ENCODE results near the gene HOXA5. TPM values are rescaled to one million over a fixed set of nuclear protein-coding genes. Genes with fewer than 3 reads are reported as not detected.

The HOXA5 gene
- total and polyA plus RNA-seq, 5 donors = 0.17 to 0.43 TPM; not detected in 3

Small RNAs within 50 kb of the gene (microRNA-seq; reads per million reads assigned to microRNA genes)
- gene MIR196B = 5.0 to 11.2 reads per million in 2 donors

Other genes with a start within 250 kb of the HOXA5 start
- under 1 TPM in 2 of 4 donors, not detected in 2; 0.15 to 0.29 TPM for gene HOXA1, start 47.7 kb downstream of the HOXA5 start, total RNA-seq
- gene HOXA1, start 47.7 kb downstream of the HOXA5 start, polyA plus RNA-seq = 0.14 TPM
- under 1 TPM in 3 of 4 donors, not detected in 1; 0.12 to 0.60 (median 0.37) TPM for gene HOXA2, start 41.0 kb downstream of the HOXA5 start, total RNA-seq
- 0.36 TPM for gene HOXA2, start 41.0 kb downstream of the HOXA5 start, polyA plus RNA-seq
- gene HOXA4, start 12.9 kb downstream of the HOXA5 start, total RNA-seq = 1 to 10 TPM in 2 of 4 donors, under 1 TPM in 2; 0.12 to 2.2 (median 1.1) TPM
- 3.3 TPM for gene HOXA4, start 12.9 kb downstream of the HOXA5 start, polyA plus RNA-seq
- gene HOXA6, start 4.1 kb upstream of the HOXA5 start, total RNA-seq = not detected
- gene HOXA6, start 4.1 kb upstream of the HOXA5 start, polyA plus RNA-seq = not detected
- 1 to 10 TPM in 1 of 4 donors, under 1 TPM in 3; 0.28 to 1.3 (median 0.43) TPM for gene HOXA3, start 8.9 kb upstream of the HOXA5 start, total RNA-seq
- gene HOXA3, start 8.9 kb upstream of the HOXA5 start, polyA plus RNA-seq = 1.0 TPM
- gene HOXA7, start 13.0 kb upstream of the HOXA5 start, total RNA-seq = not detected
- 0.11 TPM for gene HOXA7, start 13.0 kb upstream of the HOXA5 start, polyA plus RNA-seq
- gene HOXA9, start 21.9 kb upstream of the HOXA5 start, total RNA-seq = not detected
- not detected for gene HOXA9, start 21.9 kb upstream of the HOXA5 start, polyA plus RNA-seq
- gene HOXA10, start 30.6 kb upstream of the HOXA5 start, total RNA-seq = not detected
- not detected for gene HOXA10, start 30.6 kb upstream of the HOXA5 start, polyA plus RNA-seq
- not detected for gene HOXA11, start 41.6 kb upstream of the HOXA5 start, total RNA-seq
- not detected for gene HOXA11, start 41.6 kb upstream of the HOXA5 start, polyA plus RNA-seq
- not detected for gene HOXA13, start 56.4 kb upstream of the HOXA5 start, total RNA-seq
- gene HOXA13, start 56.4 kb upstream of the HOXA5 start, polyA plus RNA-seq = not detected
- gene EVX1, start 99.1 kb upstream of the HOXA5 start, total RNA-seq = not detected
- 0.05 TPM for gene EVX1, start 99.1 kb upstream of the HOXA5 start, polyA plus RNA-seq